ENCODE measurements around the gene EFNB2.

The EFNB2 gene, protein sequence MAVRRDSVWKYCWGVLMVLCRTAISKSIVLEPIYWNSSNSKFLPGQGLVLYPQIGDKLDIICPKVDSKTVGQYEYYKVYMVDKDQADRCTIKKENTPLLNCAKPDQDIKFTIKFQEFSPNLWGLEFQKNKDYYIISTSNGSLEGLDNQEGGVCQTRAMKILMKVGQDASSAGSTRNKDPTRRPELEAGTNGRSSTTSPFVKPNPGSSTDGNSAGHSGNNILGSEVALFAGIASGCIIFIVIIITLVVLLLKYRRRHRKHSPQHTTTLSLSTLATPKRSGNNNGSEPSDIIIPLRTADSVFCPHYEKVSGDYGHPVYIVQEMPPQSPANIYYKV

DNA sequence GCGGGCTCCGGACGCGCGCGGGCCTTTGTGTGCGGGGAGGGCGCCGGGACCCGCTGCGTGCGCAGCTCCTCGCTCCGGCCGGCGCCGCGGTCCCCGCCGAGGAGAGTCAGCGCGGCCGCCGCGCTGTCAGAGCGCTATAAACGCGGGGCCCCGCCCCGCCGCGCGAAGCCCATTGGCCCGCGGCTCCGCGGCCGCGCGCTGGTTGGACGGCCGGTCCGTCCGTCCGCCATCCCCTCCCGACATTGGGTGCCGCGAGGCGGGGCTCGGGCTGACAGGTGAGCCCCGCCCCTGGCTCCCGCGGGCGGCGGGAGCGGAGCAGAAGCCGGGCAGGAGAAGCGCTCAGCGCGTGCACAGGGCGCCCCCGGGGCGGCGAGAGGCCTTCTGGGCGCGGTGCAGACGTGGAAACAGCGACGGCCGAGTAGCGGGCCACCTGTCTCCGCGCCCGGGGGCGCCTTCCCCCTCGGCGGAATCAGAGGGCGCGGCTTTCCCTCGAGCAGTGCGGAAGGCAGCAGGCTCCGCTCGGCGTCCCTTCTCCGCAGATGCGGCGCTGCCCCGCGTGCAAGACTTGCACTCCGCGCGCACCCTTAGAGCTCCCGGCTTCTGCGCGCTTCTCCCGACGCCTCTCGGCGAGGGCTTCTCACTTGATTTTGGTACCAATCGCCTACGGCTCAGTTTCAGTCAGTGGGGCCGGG lies at the start of gene EFNB2:
Gene EFNB2, minus strand, starts transcription at position 111 of the 692 bp plus-strand sequence. CDS start 698 bp downstream, outside the sequence.
- DNase-seq: peak; percentile 88

DNA sequence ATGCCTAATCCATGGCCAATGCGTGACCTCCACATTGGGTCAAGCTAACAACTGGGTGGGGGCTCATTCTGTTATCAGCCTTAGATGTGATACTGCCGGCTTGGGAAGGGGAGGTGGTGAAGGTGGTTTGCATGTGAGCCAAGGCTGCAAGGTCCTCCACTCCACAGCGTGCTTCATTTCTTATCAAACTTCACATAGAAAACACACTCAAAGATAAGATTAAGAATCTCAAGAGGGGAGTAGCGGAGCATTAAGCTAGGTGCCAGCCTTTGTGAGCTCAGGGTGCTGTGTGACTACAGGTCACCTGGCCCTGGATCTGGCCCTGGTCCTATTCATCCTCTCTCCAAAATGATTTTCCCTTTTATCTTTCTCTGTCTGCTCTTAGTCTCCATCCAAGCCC lies 45.8 kb upstream of the EFNB2 start:
- no peak for DNase-seq

DNA sequence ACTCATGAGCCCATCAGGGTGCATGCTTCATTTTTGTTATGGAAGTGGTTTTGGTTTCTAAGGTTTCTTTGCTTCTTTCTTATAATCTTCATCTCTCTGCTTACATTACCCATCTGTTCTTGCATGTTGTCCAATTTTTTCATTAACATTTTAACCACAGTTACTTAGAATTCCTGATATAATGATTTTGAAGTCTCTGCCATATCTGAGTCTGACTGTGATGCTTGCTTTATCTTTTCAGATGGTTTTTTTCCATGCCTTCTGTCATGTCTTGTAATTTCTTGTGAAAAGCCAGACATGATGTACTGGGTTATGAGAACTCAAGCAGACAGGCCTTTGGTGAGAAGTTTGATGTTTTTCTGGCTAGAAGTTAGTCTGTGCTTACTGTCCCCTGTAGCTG lies 40.4 kb upstream of the EFNB2 start:
- no peak for DNase-seq

DNA sequence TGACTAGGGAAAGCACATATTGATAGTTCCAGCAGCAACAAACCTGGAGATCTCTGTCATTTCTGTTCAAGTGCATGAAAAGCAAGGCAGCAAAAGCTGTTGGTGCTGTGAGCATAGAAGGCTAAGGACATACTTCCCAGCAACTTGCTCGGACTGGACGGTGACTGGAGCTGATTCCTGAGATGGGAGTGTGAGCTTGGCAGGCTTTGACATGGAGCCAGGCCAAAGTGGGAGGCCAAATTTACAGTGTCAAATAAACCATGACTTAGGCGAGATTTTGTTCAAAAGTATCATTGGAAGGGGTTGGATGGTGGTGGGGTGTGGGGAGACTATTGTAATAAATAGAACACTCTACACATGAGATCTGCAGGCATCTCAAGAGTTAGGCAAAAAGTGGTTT lies 38.4 kb upstream of the EFNB2 start:
- no peak for DNase-seq

DNA sequence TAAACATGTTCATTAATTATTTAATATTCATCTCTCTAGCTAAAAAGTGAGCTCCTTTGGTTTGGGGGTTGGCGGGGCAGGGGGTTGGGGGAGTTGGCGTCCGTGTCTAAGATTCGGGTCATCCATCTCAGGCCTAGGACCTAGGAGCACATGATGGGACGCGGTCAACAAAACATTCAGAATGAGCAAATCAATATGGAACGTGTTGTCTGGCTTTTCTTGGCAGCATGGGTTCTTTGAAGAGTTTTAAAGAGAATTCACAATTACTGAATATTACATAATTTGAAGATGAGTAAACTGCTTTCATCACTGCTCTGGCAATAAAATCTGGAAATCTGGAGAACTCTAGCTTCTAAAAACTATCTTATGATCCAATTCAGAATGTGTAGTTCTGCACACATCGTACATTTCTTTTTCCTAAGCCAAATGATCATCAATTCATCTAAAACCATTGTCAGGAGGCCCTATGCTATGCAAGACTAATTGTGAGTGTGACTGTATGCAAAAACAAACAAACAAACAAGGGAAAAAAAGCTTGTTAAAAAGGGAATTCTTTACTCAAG lies 37.9 kb upstream of the EFNB2 start:
- DNase-seq: no peak

DNA sequence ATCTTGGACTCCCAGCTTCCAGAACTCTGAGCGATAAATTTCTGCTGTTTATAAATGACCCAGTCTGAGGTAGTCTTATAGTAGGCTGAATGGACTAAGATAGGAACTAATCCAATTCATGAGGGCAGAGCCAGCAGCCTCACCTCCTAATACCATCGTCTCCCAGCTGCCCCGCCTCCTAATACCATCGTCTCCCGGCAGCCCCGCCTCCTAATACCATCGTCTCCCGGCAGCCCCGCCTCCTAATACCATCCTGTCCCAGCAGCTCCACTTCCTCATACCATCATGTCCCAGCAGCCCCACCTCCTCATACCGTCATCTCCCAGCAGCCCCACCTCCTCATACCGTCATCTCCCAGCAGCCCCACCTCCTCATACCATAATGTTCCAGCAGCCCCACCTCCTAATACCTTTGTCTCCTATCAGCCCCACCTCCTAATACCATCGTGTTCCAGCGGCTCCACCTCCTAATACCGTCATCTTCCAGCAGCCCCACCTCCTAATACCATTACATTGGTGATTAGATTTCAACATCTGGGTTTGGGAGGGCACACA lies 34.9 kb upstream of the EFNB2 start:
- no peak for DNase-seq

DNA sequence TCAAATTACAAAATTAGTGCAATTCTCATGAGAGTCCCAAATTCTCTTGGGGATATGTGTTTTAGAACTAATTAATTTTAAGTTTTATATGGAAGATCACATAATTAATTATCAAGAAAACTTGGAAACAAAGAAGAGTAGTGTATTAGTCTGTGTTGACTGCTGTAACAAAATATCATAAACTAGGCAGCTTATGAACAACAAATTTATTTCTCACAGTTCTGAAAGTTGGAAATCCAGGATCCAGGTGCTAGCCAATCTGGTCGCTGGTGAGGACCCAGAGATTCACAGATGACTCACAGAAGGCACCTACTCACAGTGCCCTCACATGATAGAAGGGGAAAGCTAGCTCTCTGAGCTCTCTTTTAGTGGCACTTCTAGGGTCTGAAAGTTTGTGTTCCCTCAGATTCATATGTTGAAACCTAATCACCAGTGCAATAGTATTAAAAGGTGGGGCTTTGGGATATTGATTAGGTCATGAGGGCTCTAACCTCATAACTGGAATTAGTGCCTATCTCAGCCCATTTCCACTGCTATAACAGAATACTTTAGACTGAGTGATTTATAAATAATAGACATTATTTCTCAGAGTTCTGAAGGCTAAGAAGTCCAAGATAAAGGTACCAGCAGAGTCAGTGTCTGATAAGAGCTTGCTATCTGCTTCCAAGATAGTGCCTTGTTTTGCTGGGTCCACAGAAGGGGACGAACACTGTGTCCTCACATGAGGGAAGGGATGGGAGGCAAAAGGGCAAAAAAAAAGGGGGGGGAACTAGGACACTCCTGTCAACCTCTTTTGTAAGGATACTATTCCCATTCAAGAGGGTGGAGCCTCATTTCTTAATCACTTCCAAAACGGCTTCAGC lies 34.0 kb upstream of the EFNB2 start:
- no peak for DNase-seq

DNA sequence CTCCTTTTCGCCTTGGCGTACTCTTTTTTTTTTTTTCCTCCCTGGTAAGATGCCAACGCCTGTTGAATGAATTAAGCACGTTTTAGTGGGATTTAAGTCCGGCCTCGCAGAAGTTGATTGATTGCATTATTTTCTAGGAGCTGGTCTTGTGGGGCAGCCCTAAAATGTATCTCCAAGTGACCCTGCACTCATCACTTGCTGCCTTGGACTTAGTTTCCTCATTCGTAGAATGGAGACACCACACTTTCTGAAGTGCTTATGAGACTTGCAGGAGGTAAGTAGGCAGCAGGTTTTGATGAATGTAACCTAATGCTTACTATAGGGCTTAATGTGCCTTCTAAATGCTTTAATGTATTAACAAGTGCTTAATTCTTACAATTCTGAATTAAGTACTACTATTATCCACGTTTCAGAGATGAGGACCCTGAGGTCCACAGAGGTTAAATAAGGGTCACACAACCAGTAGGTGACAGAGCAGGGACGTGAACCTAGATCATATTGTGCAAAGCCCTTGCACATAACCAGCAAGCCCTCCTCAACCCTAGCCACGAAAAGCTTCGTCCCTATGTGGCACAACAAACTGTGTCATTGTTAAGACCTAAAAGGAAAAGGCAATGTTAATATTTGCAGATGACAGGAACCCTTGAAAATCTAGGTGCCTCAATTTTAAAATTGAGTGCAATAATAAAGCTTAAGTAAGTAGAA lies 33.0 kb upstream of the EFNB2 start:
- peak; percentile 73 for DNase-seq

DNA sequence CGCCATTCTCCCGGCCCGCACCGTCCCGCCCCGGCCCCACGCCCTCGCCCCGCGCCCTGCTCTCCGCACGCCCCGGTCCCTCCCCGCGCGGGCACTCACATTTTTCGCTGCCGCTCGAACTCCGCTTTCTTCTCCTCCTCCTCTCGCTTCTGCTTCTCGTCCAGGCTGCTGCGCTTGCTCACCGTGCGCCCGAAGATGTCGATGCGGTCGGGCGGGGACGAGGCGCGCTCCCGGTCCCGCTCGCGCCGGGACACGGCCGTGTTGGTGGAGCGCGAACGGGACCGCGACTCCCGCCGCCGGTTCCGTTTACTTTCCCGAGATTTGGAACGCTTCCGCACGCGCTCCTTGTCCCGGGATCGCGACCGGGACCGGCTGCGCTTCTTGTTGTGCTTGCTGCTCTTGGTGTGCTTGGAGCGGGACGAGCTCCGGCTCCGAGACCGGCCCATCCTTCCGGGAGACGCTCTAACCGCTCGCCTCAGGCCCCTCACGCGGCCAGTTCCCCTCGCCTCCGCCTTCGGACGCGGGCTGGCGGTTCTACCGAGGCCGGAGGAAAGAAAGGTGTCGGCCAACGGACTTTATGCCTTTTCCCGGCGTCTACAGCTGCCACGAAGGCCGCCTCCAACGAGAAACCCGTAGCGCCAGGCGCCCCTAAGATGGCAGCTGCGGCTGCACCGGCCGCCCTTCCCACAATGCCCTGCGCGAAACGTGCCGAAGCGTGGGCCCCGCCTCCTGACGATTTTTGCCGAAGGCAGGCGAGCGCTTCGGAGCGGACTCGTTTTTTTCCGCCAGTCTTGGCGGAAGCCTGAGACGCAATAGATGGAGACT lies 32.2 kb upstream of the EFNB2 start, which contains the start of gene ARGLU1:
Gene ARGLU1, minus strand, starts transcription at position 664 of the 825 bp plus-strand sequence. Its CDS starts 218 bp downstream, at position 446.
- DNase-seq: peak; percentile 90

DNA sequence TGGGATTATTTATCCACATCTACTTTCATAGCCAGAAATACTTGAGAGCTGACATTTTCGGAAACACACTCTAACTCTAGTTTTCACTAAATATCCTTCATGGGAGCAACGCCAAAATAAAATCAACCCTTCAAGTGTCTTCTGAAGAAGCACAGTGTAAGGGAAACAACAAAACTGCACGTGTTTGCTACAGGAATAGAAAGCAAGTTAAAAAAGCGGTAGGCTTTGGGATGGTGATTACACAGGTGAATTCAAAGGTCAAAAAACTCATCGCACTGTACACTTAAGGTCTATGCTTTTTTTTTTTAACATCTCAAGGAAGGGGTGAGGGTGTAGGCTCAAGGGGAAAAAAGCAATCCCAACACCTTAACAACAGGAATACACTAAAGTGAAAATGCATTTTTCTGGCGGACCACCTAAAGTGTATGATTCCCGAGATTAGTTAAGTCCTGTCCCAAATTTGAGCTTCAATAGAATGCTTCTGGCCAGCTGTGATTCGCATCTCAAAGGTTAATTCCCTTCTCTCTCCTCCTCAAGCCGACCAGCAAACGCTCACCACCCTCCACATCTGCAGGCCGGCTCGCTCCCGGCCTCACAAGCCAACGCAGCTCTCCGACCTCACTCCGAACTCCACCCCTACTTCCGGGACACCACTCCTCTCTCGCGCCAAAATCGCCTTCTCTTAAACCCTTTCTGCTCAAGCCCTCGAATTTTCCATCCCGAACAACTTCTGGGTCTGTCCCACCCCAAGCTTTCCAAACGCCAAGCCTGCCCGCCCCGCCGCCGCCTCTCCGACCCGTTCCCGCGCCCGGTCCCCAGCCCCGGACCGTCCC lies 31.4 kb upstream of the EFNB2 start:
- no peak for DNase-seq

DNA sequence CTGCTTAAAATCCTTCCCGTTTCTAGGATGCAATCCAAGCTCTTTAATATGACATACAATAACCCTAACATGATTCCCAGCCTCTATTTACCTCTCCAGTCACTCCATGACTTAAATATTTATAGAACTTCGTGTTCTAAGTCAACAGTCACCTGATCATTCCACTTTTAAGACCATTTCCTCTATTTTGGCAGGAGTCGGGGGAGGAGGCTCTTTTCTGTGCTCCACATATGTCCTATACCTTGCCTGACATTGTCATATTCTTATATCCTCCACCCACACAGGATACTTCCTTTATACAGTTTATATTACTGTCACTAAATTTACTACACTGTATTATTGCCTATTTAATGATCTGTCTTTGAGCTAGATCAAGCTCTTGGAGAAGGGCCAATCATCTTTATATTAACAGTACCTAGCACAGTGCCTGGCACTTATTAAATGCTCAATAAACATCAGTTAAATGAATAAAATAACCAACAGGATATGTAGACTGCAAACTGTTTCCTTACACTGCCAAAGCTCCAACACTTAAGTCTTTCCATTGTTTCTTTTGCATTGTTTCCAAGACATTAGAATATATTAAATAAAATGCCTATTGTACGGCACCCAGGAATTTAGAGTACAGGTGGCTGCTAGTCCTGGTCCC lies 29.8 kb upstream of the EFNB2 start:
- no peak for DNase-seq

DNA sequence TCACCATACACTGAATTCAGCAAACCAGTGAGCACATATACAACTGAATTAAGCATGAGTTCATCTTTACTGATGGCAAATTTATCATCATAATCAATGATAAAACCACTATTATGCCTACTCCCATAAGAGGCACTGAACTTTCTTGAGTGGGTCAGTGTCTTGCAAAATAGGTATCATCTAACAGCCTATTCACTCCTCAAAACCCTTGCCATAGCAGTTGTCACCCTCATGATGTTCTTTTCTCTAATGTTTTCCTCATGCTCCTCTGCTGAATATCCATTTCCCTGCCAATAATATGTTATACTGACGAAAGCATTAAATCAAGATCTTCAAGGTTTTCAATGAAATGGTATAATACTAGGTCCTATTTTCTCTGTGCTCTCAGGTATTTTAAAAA lies 26.8 kb upstream of the EFNB2 start:
- no peak for DNase-seq

DNA sequence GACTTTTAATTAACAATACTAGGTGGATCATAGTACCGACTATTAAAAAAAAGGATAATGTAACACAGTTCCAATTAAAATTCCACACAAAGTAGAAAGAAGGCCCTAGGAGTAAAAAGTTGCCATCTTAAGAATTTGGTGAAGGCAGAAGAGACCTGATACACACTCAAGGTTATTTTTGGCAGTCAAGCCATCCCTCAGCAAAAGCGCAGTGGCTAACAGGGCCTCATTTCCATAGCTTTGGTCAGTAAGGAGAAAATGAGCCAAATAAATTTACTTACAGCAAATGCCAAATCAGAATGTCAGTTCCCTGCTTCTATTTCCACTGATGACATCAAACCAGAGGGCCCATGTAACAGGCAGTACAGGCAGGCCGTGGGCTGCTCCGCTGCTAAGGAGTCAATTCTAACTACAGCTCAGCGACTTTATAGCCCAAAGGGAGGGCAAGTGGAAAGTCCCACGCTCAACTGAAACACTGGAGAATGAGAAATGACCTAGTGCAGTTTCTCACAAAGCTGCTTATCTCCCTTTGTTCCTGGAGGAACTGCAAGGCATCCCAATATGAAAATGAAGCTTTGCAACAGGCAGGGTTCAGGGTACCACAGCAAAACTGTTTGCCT lies 26.2 kb upstream of the EFNB2 start:
- no peak for DNase-seq

DNA sequence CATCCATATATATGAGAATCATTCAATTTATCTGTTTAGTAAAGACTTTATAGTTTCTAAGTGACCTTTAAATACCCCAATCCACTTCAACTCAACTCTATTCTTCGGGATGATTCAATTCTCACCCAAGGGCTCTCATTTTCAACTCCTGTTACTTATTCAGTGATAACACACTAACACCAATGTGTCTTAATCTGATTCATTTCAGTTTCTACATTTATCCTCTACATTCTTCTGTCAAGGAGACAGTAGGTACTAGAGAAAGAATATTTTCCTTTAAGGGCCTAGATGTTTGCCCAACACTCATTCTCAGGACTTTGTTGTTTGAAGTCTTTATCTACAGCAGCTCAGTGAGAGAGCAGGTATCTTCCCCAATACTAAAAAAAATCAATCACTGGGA lies 25.4 kb upstream of the EFNB2 start:
- no peak for DNase-seq

DNA sequence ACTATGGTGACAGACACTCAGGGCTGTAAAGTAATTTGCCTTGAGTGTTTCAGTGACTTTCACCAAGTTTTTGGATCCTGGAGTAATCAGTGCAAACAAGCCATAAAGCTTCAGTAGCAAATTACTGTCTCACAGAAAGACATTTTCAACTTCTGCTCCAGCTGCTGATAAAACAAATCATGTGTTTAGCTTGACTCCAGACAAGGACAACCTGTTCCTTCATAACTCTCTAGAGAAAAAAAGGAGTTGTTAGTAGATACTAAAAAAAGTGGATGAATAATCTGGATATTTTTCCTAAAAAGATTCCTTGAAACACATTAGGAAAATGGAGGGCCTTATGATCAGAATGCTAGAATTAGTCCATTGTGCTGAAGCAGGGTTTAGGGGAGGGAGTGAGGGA lies 23.1 kb upstream of the EFNB2 start:
- no peak for DNase-seq

DNA sequence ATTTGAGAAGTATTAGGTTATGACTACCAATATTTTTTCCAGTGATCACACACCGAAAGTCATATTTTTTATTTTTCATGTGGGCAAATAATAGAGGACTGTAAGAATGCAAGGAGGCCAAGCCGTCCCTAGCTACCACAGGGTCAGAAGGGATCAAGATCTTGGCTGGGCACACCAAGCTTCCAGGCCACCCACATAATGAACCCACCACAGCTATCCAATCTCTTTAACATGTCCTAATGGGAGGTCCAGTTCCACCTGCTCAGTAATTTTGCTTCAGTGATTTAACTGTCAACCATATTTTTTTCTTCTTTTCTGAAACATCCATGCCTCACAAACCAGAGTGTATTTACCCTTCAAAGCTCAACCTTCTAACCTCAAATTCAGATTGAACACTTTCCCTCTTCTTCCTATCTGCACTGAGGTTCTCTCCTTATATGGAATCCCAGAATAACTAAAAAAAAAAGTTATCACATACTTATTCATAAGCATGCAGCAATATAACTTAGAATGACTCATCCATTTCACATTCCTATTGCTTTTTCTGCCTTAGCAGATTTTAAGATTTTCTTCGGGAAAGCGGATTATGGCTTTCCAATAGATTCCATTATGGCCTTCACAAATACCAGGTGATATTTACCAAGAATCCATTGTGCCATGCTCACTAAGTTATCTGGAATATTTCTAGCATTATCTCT lies 20.3 kb upstream of the EFNB2 start:
- no peak for DNase-seq

DNA sequence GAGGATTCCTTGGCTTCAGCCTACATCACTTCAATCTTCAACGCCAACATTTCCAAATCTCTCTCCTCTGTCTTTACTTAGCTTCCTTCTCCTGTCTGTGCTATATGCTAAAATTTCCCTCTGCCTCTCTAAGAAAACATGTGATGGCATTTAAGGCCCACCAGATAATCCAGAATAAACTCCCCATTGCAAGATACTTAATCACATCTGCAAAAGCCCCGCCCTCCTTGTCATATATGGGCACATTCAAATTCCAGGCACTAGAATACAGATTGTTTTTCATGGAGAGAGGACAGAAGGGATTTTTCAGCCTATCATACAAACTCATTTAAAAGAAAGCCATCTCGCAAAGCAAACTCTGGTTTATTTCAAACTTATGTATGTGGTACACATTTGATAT lies 16.3 kb upstream of the EFNB2 start:
- no peak for DNase-seq

DNA sequence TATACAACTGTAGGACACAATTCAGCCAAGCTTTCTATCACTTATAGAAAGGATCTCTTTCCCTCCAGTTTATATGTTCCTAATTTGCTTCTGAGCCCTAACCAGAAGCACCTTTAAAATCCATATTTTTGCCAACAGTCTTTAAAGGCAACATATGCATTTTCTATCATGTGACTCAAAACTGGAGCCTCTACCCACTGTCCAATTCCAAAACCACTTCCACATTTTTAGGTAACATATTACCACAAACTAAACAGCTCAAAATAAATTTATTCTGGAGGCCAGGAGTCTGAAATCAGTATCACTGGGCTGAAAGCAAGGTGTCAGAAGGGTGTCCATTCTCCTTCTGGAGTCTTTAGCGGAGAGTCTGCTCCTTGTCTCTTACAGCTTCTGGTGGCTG lies 15.9 kb upstream of the EFNB2 start:
- DNase-seq: no peak

All from KG1 (cell line).